IPS-NIHi7 (cell line): ENCODE data around the gene CDHR5.
"Not testable (repeated sequence)": the region's sequence is repeated elsewhere in the genome, so short reads cannot be mapped to it uniquely, and the experiment has no call there.

Source experiments
- DNase-seq: peaks from one replicate; pipeline ENCODE4 v3.0.0; 2012; ENCODE audit warnings: mixed read lengths; ENCODE audit errors: extremely low spot score

CDHR5 gene, protein sequence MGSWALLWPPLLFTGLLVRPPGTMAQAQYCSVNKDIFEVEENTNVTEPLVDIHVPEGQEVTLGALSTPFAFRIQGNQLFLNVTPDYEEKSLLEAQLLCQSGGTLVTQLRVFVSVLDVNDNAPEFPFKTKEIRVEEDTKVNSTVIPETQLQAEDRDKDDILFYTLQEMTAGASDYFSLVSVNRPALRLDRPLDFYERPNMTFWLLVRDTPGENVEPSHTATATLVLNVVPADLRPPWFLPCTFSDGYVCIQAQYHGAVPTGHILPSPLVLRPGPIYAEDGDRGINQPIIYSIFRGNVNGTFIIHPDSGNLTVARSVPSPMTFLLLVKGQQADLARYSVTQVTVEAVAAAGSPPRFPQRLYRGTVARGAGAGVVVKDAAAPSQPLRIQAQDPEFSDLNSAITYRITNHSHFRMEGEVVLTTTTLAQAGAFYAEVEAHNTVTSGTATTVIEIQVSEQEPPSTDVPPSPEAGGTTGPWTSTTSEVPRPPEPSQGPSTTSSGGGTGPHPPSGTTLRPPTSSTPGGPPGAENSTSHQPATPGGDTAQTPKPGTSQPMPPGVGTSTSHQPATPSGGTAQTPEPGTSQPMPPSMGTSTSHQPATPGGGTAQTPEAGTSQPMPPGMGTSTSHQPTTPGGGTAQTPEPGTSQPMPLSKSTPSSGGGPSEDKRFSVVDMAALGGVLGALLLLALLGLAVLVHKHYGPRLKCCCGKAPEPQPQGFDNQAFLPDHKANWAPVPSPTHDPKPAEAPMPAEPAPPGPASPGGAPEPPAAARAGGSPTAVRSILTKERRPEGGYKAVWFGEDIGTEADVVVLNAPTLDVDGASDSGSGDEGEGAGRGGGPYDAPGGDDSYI

GRCh38 chr11:624705-625635 lies at the start of gene CDHR5:
CDHR5 (minus strand) TSS chr11:624955; CDS start chr11:624902, 53 bp downstream.
- DNase-seq = no peak

DNA sequence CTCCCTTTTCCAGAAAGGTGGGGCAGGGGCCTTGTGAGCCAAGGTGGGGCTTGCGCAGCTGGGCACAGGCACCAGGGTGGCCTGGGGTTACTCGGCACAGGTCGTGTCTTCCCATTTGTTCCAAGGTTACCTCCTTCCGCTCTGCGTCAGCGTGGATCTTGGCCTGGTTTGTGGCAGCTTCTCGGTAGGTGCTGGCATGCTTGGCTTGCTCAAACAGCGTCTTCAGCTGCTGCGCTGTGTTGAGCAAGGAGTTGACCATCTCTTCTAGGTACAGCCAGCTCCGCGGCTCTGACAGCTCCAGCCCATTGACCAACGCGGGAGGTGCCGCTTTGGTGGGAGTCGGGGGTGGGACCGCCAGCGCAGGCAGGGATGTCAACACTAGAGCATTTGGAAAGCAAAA lies 49.7 kb upstream of the CDHR5 start:
- peak; percentile 1 for DNase-seq

- no peak for DNase-seq
Observed at GRCh38 chr11:673866-674265, 49.1 kb upstream of the CDHR5 start.

- DNase-seq = no peak
Observed at GRCh38 chr11:665704-666281, 41.0 kb upstream of the CDHR5 start.

GRCh38 chr11:665062-665703 lies 40.4 kb upstream of the CDHR5 start:
- no peak for DNase-seq

- DNase-seq = peak; percentile 92
Observed at GRCh38 chr11:662689-663274, 38.0 kb upstream of the CDHR5 start.

DNA sequence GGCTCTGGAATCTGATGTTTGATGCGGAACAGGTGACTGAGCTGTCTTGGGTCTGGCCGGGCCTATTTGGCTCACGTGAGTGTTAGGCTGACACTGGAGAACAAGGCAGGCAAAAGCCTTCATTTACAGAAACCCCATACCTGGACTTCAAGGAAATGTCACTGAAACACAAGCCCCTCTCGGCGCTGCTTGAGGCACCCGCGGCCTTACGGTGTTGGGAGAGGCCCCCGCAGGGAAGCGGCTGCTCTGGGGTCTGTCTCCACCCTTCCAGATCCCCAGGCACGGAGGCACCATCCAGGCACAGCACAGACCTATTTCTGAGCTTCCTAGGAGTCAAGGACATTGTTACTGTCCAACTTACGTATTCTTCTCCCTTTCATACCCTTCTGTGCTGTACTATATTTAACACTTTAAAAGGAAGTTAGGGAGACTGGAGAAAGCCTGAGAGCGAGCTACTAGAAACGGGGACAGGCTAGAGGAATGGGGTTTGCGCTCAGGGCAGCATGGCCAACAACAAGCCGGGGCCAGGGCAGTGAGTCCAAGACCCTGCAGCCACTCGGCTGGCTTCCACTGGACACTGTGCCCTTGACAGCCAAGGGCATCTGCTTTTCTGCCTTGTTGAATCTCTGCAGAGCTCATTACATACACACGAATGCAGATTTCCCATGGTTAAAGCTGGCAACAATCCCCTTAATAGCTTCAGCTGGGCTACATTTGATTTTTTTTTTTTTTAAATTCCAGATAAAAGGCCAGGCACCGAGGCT lies 36.1 kb upstream of the CDHR5 start:
- DNase-seq = no peak

GRCh38 chr11:660281-660680 lies 35.5 kb upstream of the CDHR5 start:
- no peak for DNase-seq

DNA sequence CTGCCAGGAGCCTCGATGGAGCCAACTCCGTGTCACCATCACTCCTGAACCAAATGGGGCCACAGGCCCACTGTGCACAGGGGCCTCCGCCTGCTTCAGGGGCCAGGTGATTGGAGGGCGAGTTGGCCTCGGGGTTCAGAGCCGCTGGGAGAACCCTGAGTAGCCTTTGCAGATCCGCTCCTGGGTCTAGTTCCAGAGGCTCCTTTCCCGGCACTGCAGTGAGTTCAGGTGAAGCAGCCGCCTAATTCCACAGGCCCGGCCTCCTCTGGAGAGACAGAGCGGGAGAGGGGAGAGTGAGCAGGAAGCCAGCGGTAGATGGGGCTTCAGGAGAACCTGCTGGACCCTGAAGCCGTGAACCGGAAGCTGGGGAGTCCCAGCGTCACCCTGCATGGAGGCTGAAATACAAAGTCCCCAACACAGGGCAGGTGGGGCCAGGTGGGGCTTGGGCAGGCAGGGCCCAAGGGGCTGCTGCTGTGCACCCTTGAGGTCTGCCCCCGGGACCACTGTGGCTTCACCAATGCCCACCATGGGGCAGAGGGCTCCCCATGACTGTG lies 34.9 kb upstream of the CDHR5 start:
- DNase-seq = no peak

DNA sequence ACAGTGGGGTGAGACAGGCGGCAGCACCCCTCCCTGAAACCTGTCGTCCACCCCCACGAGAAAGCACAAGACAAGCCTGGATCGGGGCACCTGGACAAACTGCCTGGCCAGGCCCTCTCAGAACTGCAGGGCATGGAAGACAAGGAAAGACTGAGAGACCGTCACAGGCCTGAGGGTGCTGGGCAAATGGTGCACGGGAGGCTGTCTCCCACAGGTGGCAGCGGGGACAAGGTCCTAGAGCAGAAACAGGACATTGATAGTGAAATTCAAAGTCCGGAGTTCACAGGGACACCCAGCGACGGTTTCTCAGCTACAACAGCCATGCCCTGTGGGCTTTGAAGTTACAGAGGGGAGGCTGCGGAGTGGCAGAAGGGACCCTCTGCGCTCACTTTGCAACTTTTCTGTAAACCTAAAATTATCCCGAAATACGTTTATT lies 33.0 kb upstream of the CDHR5 start:
- DNase-seq = no peak

DNA sequence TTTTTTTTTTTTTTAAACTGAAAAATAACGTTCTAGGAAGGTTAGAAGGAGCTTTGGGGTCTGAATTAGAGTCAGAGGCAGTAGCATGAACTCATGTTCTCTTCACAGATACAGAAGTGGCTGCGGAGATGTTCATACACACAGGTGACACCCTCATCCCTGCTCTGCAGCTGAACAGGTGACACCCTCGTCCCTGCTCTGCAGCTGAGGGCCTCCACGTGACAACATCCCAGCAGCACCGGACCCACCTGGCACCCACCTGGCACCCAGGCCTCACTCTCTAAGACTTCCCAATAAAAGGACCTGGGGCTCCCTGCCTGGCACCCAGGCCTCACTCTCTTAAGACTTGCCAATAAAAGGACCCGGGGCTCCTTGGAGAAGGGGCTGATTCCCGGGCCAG lies 32.1 kb upstream of the CDHR5 start:
- DNase-seq = no peak

GRCh38 chr11:656426-656825 lies 31.7 kb upstream of the CDHR5 start:
- DNase-seq = no peak

DNA sequence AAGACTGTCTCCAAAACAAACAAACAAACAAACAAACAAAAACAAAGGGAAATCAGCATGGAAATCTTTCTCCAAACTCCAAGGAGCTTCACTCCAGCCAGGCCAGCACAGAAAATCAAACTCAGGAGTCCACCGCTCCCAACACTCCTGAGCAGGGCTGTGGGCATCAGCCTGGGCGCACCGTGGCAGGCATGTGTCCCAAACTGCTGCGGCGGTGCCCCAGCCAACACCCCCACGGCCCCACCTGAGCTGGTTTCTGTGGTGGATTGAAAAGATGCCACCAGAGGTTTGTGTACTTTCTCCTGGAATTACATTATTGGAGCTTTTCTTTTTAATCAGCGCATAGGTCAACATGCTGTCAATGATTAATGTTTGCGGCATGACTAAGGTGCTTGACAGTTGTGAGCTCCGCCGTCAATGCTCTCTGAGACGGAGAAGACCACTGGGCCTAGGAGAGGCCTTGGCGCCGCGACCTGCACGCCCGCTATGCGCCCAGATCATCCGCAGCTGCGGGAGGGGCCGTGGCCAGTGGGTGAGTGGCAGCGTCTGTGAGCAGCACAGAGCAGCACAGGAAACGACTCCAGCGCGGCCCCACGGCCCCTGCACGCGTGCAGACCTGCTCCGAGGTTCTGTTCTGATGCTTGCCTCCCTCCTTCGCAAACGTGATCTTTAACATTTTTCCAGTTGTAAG lies 30.4 kb upstream of the CDHR5 start:
- no peak for DNase-seq

DNA sequence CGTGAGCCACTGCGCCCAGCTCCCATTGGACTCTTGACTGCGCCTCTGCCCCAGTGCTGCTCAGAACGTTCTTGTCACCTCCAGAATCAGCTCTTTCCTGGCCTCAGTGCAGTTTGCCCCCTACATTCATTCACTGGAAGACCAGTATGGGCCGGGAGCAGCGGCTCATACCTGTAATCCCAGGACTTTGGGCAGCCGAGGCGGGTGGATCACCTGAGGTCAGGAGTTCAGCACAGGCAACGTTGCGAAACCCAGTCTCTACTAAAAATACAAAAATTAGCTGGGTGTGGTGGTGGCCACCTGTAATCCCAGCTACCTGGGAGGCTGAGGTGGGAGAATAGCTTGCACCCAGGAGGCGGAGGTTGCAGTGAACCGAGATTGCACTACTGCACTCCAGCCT lies 29.7 kb upstream of the CDHR5 start:
- not testable (repeated sequence) for DNase-seq

DNA sequence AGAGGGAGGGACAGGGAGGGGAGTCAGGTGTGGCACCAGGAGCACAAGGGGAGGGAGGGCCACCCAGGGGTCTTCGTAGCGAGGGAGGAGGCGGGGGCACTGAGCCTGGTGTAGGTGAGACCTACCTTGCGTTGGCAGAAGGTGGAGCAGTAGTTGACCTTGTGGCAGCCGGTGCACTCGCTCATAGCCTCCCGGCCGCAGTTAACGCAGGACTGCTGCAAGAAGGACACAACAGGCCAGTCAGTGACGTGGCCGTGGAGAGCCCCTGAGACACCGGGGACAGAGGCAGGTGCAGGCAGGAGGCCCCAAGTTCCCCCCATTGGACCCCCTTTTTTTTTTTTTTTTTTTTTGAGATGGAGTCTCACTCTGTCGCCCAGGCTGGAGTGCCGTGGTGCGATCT lies 29.1 kb upstream of the CDHR5 start:
- DNase-seq = no peak

- DNase-seq = not testable (repeated sequence)
Observed at GRCh38 chr11:653136-653535, 28.4 kb upstream of the CDHR5 start.

- DNase-seq = no peak
Observed at GRCh38 chr11:650482-650881, 25.7 kb upstream of the CDHR5 start.

DNA sequence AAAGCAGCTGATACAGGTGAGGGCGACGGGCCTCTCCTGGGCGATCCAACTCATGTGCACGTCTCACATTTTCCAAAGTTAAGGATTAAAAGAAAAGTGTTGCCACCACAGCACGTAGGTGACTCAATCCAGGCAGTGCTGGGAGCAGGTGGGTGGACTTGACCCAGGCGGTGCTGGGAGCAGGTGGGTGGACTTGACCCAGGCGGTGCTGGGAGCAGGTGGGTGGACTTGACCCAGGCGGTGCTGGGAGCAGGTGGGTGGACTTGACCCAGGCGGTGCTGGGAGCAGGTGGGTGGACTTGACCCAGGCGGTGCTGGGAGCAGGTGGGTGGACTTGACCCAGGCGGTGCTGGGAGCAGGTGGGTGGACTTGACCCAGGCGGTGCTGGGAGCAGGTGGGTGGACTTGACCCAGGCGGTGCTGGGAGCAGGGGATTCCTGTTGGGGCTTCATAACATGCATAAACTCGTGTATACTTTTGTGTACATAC lies 23.0 kb upstream of the CDHR5 start:
- not testable (repeated sequence) for DNase-seq

- no peak for DNase-seq
Observed at GRCh38 chr11:646214-646613, 21.5 kb upstream of the CDHR5 start.
